Peyer's patch (tissue), 4 donors: ENCODE measurements around the gene LRRC73.

Experiments
- POLR2A ChIP-seq, 2 donors: fragments of 450-650 bp; IDR thresholded peaks; one replicate each; pipeline ENCODE4 v1.5.1; 2017; ENCODE audit warnings: antibody characterized with exemption in 2 of 2, mild to moderate bottlenecking in 2 of 2, moderate library complexity in 2 of 2
- TF ChIP-seq, protein P1 (sequence below), 6 experiments: fragments of 450-650 bp in 4 of 6; fragments of 200-600 bp in 2 of 6; sonication (generic) in 1 of 6; IDR thresholded peaks; one replicate each; pipeline ENCODE4 v1.5.1; 2017 to 2019; ENCODE audit warnings: antibody characterized with exemption in 6 of 6, mild to moderate bottlenecking in 3 of 6, moderate library complexity in 1 of 6

DNA sequence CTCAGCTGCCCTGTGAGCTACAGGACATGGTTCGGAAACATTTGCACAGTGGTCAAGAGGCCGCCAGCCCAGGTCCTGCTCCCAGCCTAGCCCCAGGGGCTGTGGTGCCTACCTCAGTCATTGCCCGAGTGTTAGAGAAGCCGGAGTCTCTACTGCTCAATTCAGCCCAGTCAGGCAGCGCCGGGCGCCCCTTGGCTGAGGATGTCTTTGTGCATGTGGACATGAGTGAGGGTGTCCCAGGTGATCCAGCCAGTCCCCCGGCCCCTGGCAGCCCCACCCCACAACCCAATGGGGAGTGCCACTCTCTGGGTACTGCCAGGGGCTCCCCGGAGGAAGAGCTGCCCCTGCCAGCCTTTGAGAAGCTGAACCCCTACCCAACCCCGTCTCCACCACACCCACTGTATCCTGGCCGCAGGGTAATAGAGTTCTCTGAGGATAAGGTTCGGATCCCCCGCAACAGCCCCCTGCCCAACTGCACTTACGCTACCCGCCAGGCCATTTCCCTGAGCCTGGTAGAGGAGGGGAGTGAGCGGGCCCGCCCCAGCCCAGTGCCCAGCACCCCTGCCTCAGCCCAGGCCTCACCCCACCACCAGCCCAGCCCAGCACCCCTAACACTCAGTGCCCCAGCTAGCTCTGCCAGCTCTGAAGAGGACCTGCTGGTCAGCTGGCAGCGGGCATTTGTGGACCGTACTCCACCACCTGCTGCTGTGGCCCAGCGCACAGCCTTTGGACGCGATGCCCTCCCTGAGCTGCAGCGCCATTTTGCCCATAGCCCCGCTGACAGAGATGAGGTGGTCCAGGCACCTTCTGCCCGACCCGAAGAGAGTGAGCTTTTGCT is 5.2 kb downstream of the LRRC73 start:
- TF ChIP-seq, protein P1, sequence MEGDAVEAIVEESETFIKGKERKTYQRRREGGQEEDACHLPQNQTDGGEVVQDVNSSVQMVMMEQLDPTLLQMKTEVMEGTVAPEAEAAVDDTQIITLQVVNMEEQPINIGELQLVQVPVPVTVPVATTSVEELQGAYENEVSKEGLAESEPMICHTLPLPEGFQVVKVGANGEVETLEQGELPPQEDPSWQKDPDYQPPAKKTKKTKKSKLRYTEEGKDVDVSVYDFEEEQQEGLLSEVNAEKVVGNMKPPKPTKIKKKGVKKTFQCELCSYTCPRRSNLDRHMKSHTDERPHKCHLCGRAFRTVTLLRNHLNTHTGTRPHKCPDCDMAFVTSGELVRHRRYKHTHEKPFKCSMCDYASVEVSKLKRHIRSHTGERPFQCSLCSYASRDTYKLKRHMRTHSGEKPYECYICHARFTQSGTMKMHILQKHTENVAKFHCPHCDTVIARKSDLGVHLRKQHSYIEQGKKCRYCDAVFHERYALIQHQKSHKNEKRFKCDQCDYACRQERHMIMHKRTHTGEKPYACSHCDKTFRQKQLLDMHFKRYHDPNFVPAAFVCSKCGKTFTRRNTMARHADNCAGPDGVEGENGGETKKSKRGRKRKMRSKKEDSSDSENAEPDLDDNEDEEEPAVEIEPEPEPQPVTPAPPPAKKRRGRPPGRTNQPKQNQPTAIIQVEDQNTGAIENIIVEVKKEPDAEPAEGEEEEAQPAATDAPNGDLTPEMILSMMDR (IDR thresholded peaks at IDR 0.05), result no peak
- TF ChIP-seq POLR2A (IDR thresholded peaks at IDR 0.05), result no peak
